Right atrium auricular region (tissue), 2 donors: ENCODE results near the gene ARHGAP26. TPM values are rescaled to one million over a fixed set of nuclear protein-coding genes. Genes with fewer than 3 reads are reported as not detected.

Experiments used
- DNase-seq: peaks from one replicate; pipeline ENCODE4 v3.0.0-alpha.2; 2019; ENCODE audit warnings: low spot score
- H3K27ac ChIP-seq, 2 donors: fragments of 200-600 bp; sonication (generic); 1 replicate in 1 of 2; 2 replicates in 1 of 2; pipeline ENCODE4 v1.5.1; 2016 to 2019
- H3K27me3 ChIP-seq, 2 donors: fragments of 200-600 bp; sonication (generic); one replicate each; pipeline versions ENCODE4 v1.5.1 to v1.6.0; 2017 to 2019
- H3K36me3 ChIP-seq: fragments of 200-600 bp; sonication (generic); one replicate; pipeline ENCODE4 v1.5.1; 2016
- H3K4me1 ChIP-seq, 2 donors: fragments of 200-600 bp; sonication (generic); one replicate each; pipeline versions ENCODE4 v1.5.1 to v1.6.0; 2017 to 2019
- H3K4me3 ChIP-seq, 2 donors: fragments of 200-600 bp; sonication (generic); 1 replicate in 1 of 2; 2 replicates in 1 of 2; pipeline ENCODE4 v1.5.1; 2017 to 2019; ENCODE audit warnings: mild to moderate bottlenecking in 1 of 2, moderate library complexity in 1 of 2
- H3K9me3 ChIP-seq, 2 donors: fragments of 200-600 bp; sonication (generic); one replicate each; pipeline ENCODE4 v1.5.1; 2019
- total RNA-seq, 2 donors: library from RNA; depleted of rRNA; stranded (reverse); fragments of >200 nt; gene quantifications; one replicate each; pipeline ENCODE4 v1.1.0, GENCODE V29; 2016
- TF ChIP-seq, protein P1 (sequence below), 2 donors: fragments of 200-600 bp; sonication (generic); IDR thresholded peaks; one replicate each; pipeline ENCODE4 v1.5.1; 2019; ENCODE audit warnings: antibody characterized with exemption in 2 of 2

Gene ARHGAP26
- total RNA-seq, 2 donors from 2014 or later, result 29.8 to 31.6 TPM

- Histone ChIP-seq H3K9me3 (no peaks in the 10 kb centered on the region), H3K36me3 (no peaks in the 10 kb centered on the region), H3K4me1 (peaks cover 0 to 9% of the 10 kb centered on the region in 2 donors), H3K27me3 (no peaks in the 10 kb centered on the region), H3K27ac (no peak overlapping the region), H3K4me3 (no peak overlapping the region)
- TF ChIP-seq, protein P1, sequence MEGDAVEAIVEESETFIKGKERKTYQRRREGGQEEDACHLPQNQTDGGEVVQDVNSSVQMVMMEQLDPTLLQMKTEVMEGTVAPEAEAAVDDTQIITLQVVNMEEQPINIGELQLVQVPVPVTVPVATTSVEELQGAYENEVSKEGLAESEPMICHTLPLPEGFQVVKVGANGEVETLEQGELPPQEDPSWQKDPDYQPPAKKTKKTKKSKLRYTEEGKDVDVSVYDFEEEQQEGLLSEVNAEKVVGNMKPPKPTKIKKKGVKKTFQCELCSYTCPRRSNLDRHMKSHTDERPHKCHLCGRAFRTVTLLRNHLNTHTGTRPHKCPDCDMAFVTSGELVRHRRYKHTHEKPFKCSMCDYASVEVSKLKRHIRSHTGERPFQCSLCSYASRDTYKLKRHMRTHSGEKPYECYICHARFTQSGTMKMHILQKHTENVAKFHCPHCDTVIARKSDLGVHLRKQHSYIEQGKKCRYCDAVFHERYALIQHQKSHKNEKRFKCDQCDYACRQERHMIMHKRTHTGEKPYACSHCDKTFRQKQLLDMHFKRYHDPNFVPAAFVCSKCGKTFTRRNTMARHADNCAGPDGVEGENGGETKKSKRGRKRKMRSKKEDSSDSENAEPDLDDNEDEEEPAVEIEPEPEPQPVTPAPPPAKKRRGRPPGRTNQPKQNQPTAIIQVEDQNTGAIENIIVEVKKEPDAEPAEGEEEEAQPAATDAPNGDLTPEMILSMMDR (IDR thresholded peaks at IDR 0.05), result peak; percentile 25 to 58
- DNase-seq, result no peak
Observed at GRCh38 chr5:143016777-143017516, 246.8 kb downstream of the ARHGAP26 start.

GRCh38 chr5:143017541-143017940, 247.4 kb downstream of the ARHGAP26 start:
- H3K27me3 ChIP-seq, result no peaks in the 10 kb centered on the region
- peaks cover 0 to 11% of the 10 kb centered on the region in 2 donors for H3K4me1 ChIP-seq
- H3K27ac ChIP-seq, result no peak overlapping the region
- TF ChIP-seq, protein P1 (IDR thresholded peaks at IDR 0.05), result no peak
- DNase-seq, result no peak
- H3K9me3 ChIP-seq, result no peaks in the 10 kb centered on the region
- H3K4me3 ChIP-seq, result no peak overlapping the region
- H3K36me3 ChIP-seq, result no peaks in the 10 kb centered on the region

DNA sequence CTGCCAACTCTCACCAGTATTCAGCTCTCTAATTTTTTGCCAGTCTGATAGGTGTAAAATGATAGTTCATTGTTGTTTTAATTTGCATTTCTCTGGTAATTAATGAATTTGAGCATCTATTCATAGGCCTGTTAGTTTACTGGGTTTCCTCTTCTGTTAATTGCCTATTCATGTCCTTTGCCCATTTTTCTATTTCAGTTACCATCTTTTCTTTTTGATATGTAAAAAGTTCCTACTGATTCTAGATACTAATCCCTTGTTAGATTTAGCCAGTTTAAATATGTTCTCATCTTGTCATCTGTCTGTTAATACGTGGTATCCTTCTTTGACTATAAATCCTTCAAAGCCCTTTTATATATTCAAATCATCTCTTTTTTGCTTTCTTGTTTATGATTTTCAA, 247.8 kb downstream of the ARHGAP26 start:
- no peak overlapping the region for H3K27ac ChIP-seq
- DNase-seq, result no peak
- H3K27me3 ChIP-seq, result no peaks in the 10 kb centered on the region
- H3K9me3 ChIP-seq, result no peaks in the 10 kb centered on the region
- H3K4me1 ChIP-seq, result peaks cover 0 to 16% of the 10 kb centered on the region in 2 donors
- no peaks in the 10 kb centered on the region for H3K36me3 ChIP-seq
- H3K4me3 ChIP-seq, result no peak overlapping the region
- TF ChIP-seq, protein P1 (IDR thresholded peaks at IDR 0.05), result no peak

- Histone ChIP-seq H3K4me3 (no peak overlapping the region), H3K27ac (no peak overlapping the region), H3K27me3 (no peaks in the 10 kb centered on the region), H3K4me1 (peaks cover 0 to 28% of the 10 kb centered on the region in 2 donors), H3K9me3 (no peaks in the 10 kb centered on the region), H3K36me3 (no peaks in the 10 kb centered on the region)
- no peak for DNase-seq
- TF ChIP-seq, protein P1 (IDR thresholded peaks at IDR 0.05), result no peak
Observed at GRCh38 chr5:143019157-143019556, 249.0 kb downstream of the ARHGAP26 start.

DNA sequence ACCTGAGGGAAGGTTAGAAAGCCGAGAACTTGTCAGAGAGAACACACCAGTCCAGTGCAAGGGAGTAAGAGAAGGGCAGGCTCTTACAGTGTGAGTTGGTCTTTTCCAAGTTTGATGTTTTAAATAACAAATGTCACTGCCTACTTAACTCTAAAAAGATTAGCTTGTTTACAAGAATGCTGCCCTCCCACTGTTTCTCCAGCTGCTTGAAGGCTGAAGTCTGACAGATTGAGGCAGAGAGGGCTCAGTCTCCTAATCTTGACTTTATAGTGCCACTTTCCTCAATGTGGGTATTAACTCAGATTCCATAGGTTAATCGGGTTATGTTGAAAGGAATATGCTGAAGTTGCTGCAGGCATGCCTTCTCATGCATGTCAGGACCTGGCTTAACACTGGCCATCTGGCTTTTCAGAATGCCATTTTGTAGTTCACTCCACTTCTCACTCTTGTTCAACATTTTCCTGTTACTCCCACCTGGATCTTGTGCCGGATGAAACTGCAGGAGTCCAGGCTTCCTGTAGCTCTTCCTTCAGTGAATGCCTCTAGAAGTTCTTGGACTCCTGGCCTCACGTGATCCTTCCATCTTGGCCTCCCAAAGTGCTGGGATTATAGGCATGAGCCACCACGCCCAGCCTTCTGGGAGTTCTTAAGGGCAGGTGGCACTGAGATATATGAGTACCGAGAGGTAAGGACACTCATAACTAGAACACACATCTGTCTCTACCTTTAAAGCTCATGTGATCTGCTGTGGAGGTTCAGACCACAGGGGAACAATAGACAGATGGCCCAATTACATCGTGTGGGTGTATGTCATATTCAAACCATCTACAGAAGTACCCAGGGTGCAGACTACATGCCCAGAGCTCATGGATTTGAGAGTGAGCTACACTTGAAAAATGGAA, 249.7 kb downstream of the ARHGAP26 start:
- Histone ChIP-seq H3K4me3 (no peak overlapping the region), H3K9me3 (no peaks in the 10 kb centered on the region), H3K36me3 (no peaks in the 10 kb centered on the region), H3K27me3 (no peaks in the 10 kb centered on the region), H3K27ac (no peak overlapping the region), H3K4me1 (peaks cover 0 to 32% of the 10 kb centered on the region in 2 donors)
- no peak for DNase-seq
- TF ChIP-seq, protein P1 (IDR thresholded peaks at IDR 0.05), result no peak
